Adipocyte (in vitro differentiated cells): ENCODE results near the gene RASGRP4.
A peak's percentile ranks its signal among the peaks of the same experiment; 100 is the strongest.

ENCODE experiments used
- DNase-seq: peaks from one replicate; pipeline ENCODE4 v3.0.0-alpha.2; 2015; ENCODE audit warnings: low read depth
- H3K27me3 ChIP-seq: replicated peaks from 2 replicates; pipeline ENCODE4 v1.7.0; 2013; ENCODE audit warnings: mild to moderate bottlenecking, low read length, moderate library complexity; ENCODE audit not compliant: control insufficient read depth, insufficient read depth
- H3K36me3 ChIP-seq: 2 replicates; pipeline ENCODE4 v1.7.0; 2013; ENCODE audit warnings: low read length, mild to moderate bottlenecking, moderate library complexity; ENCODE audit not compliant: control insufficient read depth, insufficient read depth, severe bottlenecking
- H3K4me1 ChIP-seq: 2 replicates; pipeline ENCODE4 v1.7.0; 2013; ENCODE audit warnings: mild to moderate bottlenecking, low read length, moderate library complexity; ENCODE audit not compliant: control insufficient read depth, insufficient read depth
- H3K4me3 ChIP-seq: 2 replicates; pipeline ENCODE4 v1.7.0; 2013; ENCODE audit warnings: mild to moderate bottlenecking, low read length, moderate library complexity
- H3K9ac ChIP-seq: 2 replicates; pipeline ENCODE4 v1.7.0; 2013; ENCODE audit warnings: mild to moderate bottlenecking, low read length, moderate library complexity
- H3K9me3 ChIP-seq: 2 replicates; pipeline ENCODE4 v1.7.0; 2013; ENCODE audit warnings: mild to moderate bottlenecking, low read length, moderate library complexity; ENCODE audit not compliant: control insufficient read depth

The RASGRP4 gene

DNA sequence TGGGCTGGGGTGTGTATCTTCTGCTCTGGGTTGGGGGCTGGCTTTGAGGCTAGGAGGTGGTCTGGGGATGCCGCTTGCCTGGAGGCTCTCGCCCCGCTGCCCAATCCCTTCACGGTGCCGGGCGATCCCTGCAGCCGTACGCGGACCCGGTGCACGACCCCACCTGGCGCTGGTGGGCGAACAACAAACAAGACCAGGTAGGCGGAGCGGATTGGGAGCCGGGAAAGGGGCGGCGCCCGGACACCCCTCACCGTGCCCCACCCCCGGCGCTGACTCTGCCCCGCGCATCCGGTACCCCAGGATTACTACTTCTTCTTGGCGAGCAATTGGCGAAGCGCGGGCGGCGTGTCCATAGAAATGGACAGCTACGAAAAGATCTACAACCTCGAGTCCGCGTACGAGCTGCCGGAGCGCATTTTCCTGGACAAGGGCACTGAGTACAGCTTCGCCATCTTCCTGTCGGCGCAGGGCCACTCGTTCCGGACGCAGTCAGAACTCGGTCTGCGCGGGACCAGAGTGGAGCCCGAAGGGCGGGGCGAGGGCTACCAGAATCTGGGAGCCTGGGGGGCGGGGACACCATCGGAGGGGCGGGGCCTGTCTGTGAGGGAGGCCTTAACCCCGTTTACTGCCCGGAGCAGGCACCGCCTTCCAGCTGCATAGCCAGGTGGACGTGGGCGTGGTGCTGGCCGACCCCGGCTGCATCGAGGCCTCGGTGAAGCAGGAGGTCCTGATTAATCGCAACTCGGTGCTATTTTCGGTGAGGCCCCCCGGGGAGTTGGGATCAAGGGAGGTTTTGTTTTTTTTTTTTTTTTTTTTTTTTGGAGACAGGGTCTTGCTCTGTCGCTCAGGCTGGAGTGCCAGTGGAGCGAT lies 63.7 kb downstream of the RASGRP4 start:
- Histone ChIP-seq H3K27me3 (peaks cover 45% of the 10 kb centered on the region), H3K9ac (peak overlapping the region; percentile 29), H3K36me3 (no peaks in the 10 kb centered on the region), H3K4me1 (no peaks in the 10 kb centered on the region), H3K9me3 (no peaks in the 10 kb centered on the region), H3K4me3 (peak overlapping the region; percentile 78)
- DNase-seq, result peak; percentile 73

- peak overlapping the region; percentile 29 for H3K9ac ChIP-seq
- peaks cover 45% of the 10 kb centered on the region for H3K27me3 ChIP-seq
- no peaks in the 10 kb centered on the region for H3K4me1 ChIP-seq
- peak; percentile 84 for DNase-seq
- peak overlapping the region; percentile 78 for H3K4me3 ChIP-seq
- H3K9me3 ChIP-seq, result no peaks in the 10 kb centered on the region
- H3K36me3 ChIP-seq, result no peaks in the 10 kb centered on the region
Measured at GRCh38 chr19:38361633-38362075, 64.4 kb downstream of the RASGRP4 start.

DNA sequence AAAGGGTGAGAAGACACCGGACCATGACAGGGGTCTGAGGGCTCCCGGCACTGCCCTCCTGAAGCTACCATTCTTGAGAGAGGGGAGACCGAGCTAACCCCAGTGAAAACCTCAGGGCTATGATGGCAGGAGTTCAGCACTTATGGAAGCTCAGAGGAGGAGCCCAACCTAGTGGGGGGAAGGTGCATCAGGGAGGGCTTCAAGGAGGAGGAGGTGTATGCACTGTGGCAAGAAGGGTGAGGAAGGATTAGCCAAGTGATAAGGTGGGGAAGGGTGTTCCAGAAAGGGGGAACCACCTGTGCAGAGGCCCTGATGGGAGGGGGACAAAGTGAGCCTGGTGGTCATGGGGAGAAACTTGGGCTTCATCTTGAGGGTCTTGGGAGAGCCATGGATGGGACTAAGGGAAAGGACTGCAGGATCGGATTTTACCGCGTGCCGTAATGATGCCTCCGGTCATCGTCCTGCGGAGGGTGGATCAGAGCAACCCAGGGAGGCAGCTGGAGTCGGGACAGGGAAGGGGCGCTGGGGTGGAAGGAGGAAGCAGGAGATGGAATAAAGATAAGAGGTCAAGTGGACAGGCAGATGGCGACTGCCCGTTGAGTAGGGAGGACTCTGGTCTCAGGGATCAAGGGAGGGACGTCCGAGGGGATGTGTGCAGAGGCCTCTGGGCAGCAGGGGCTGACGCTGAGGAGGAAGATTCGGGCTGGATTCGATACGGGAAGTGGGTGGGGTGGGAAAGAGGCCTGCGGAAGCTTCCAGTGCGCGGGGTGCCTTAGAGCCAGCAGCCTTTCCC lies 65.0 kb downstream of the RASGRP4 start:
- H3K36me3 ChIP-seq, result no peaks in the 10 kb centered on the region
- peaks cover 46% of the 10 kb centered on the region for H3K27me3 ChIP-seq
- peak overlapping the region; percentile 29 for H3K9ac ChIP-seq
- peak overlapping the region; percentile 76 for H3K4me3 ChIP-seq
- H3K9me3 ChIP-seq, result no peaks in the 10 kb centered on the region
- H3K4me1 ChIP-seq, result no peaks in the 10 kb centered on the region
- DNase-seq, result no peak

DNA sequence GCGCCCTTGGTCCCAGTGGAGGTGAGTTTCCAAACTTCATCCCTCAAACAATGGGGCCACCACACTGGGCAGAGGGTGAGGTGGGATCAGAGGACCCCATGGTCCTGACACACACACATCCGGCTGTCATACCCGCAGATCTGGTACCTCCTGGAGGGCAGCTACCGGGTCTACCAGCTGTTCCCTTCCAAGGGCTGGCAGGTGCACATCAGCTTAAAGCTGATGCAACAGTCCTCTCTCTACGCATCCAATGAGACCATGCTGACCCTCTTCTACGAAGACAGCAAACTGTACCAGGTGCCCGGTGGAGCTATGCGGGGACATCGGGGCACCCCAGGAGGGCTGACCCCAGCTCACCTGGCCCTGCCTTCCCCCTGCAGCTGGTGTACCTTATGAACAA lies 65.7 kb downstream of the RASGRP4 start:
- H3K4me1 ChIP-seq, result no peaks in the 10 kb centered on the region
- no peak for DNase-seq
- no peak overlapping the region for H3K4me3 ChIP-seq
- no peaks in the 10 kb centered on the region for H3K36me3 ChIP-seq
- no peaks in the 10 kb centered on the region for H3K9me3 ChIP-seq
- peaks cover 49% of the 10 kb centered on the region for H3K27me3 ChIP-seq
- no peak overlapping the region for H3K9ac ChIP-seq

DNA sequence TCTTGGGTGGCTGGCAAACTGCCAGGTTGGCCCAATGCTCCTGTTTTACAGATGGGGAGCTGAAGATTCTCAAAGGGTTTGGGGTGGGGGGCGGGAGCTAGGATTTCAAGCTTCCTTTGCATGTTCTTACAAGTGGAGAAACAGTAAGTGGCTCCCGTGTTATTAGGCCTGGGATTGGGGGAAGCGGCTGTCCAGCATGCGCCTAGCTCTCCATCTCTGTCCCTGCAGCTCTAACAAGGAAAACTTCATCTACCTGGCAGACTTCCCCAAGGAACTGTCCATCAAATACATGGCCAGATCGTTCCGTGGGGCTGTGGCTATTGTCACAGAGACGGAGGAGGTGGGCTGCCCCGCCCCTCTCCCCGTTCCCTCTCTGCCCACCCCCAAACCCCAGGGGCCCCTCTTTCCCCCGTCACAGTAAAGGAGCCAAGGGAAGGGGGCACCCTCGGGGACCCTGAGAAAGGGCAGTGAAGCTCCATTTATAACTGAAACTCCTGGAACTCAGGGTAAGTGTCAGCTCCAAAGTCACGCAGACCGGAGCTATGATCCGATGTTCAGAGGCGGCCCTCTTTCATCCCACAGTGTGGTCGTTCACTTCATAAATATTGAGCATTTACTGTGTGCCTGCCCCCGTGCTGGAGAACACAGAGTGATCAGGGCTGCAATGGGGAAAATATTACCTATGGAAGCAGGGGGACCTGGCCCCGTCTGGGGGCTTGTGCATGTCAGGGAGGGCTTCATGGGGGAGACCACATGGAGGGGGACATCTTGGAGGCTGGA lies 66.6 kb downstream of the RASGRP4 start:
- H3K4me1 ChIP-seq, result no peaks in the 10 kb centered on the region
- peaks cover 53% of the 10 kb centered on the region for H3K27me3 ChIP-seq
- no peak overlapping the region for H3K4me3 ChIP-seq
- no peak for DNase-seq
- no peaks in the 10 kb centered on the region for H3K36me3 ChIP-seq
- no peaks in the 10 kb centered on the region for H3K9me3 ChIP-seq
- H3K9ac ChIP-seq, result no peak overlapping the region
